Epithelial cell of proximal tubule (primary cell): ENCODE results near the gene KBTBD13. TPM values are rescaled to one million over a fixed set of nuclear protein-coding genes. Genes with fewer than 3 reads are reported as not detected.
"Not testable (repeated sequence)": the region's sequence is repeated elsewhere in the genome, so short reads cannot be mapped to it uniquely, and the experiment has no call there.

Source experiments
- DNase-seq: peaks from one replicate; pipeline ENCODE4 v3.0.0-alpha.2; 2011; ENCODE audit warnings: low read depth
- H3K4me3 ChIP-seq: 2 replicates; pipeline ENCODE4 v1.5.1; 2011; ENCODE audit warnings: low read depth, mild to moderate bottlenecking, low read length
- CTCF ChIP-seq: conservative IDR thresholded peaks from 2 replicates; pipeline ENCODE4 v1.5.1; 2012; ENCODE audit warnings: low read depth, mild to moderate bottlenecking, low read length
- total RNA-seq: library from RNA; depleted of rRNA; stranded (reverse); fragments of >200 nt; gene quantifications from 2 replicates; pipeline ENCODE4 v1.2.3, GENCODE V29; 2015

Gene KBTBD13
- total RNA-seq, 1 donor from 2014 or later: not detected

DNA sequence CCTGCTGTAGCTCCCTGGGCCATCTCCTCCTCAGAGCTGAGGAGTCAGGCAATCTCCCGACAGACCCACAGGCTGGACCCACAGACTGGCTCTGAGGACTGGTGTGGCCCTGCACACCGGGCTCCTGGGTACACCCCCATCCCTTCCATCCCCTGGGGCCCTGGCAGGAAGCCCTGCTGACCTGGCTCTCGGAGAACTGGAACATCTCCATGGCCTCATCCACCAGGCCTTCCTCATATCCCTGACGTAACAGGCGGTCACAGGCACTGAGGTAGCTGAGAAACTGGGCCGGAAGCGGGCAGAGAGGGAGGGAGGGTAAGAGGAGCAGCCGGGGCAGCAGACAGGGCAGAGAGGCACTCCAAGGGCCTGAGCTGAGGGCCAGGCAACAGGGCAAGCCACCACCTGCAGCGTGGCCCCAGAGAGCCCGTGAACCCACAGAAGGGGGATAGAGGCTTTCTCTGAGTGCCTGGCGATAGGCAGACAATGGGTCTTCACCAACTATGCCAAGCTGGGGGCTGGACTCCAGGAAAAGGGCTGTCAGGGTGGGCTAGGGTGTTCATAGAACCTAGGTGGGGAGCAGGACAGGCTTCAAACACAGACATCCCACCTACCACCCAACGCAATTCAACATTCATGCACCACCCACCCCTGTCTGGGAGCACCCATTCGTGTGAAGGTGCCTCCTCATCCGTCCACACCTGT is 17.9 kb downstream of the KBTBD13 start:
- TF ChIP-seq CTCF: no peak
- no peak for DNase-seq
- H3K4me3 ChIP-seq: no peak overlapping the region

DNA sequence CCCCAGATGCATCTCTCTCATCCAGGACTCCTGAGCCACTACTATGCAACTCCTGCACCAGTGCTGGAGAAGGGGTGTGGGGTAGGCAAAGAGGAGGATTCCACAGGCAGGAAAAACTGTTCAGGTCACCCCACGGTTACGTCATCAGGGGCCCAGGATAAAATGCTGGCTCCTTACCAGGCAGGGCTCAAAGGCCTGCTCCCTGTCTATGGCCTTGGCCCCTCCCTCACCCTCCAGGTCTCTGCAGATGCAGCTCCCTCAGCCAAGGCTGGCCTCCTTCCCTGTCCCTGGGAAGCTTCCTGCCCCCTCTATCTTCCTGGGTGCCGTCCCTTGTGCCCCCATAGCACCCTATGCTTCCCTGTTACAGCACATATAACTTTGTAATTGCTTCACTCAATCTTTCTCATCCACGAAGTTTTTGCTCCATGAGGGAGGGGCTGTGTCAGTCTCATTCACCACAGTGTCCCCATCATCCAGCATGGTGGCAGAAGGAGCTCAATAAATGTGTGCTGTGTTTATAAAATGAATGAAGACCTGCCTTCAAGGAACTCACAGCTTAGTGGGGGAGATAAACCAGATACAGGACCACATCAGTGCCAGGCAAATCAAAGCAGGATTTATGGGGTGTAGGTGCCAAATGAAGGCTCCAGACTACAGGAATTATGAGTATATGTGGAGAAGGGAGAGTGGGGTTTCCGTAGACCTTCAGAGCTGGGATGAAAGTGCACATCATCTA is 18.6 kb downstream of the KBTBD13 start:
- no peak for TF ChIP-seq CTCF
- DNase-seq: no peak
- no peak overlapping the region for H3K4me3 ChIP-seq

- no peak overlapping the region for H3K4me3 ChIP-seq
- no peak for DNase-seq
- TF ChIP-seq CTCF: no peak
These were observed 19.2 kb downstream of the KBTBD13 start for GRCh38 chr15:65095747-65096104.

- TF ChIP-seq CTCF: no peak
- no peak overlapping the region for H3K4me3 ChIP-seq
- DNase-seq: no peak
These were observed 20.2 kb downstream of the KBTBD13 start for GRCh38 chr15:65096481-65097385.

DNA sequence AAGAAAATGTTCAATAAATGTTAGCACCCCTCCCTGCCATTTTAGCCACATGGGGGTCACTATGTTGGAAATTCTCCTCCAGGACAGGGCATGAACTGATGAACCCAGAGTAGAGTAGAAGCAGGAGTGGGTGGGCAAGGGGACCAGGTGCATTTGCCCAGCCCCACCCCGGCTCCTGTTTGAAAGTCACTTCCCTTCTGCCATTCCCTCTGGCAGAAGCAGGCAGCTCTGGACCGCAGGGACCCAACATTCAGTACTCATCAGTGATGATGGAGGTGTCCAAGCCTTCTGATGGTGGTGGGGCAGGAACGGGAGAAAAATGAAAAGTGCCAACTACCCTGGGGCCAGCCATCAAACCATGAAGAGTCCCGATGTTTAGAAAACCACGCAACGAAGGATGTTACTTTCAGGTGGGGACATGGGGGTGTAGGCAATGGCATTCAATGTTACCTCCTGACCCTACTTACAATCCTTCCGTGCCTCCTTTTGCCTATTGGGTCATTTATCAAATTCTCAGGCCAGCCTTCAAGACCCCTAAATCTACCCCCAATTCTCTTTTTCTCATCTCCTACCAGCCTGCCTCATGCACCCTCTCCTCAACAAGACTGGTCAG is 21.2 kb downstream of the KBTBD13 start:
- DNase-seq: no peak
- TF ChIP-seq CTCF: no peak
- no peak overlapping the region for H3K4me3 ChIP-seq

DNA sequence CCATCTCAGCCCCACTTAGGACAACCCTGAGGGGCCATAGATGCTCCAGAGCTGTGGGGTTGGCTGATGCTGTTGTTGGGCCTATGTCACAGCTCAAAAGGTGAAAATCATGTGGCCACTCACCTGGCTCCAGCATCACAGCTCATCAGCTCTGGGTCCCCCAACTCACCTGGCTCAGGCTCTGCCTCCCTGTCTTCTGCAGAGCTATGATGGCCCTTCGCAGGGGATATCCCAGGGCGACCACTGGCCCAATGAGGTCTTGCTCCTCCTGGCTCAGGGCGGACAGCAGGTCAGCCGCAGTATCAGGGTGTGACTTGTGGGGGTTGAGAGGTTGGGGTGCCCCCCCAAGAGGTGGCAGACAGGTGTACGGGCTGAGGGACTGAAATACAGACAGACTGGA is 22.8 kb downstream of the KBTBD13 start:
- TF ChIP-seq CTCF: no peak
- no peak for DNase-seq

DNA sequence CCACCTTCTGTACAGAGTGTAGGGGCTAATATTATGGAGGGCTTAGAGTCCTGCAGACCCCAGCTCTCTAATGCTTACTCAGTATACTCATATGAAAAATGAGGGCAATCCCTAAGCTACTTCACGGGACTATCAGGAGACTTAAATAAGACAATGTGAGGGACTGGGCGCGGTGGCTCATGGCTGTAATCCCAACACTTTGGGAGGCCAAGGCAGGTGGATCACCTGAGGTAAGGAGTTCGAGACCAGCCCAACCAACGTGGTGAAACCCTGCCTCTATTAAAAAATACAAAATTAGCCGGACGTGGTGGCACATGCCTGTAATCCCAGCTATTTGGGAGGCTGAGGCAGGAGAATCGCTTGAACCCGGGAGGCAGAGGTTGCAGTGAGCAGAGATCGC is 23.3 kb downstream of the KBTBD13 start:
- not testable (repeated sequence) for DNase-seq, H3K4me3 ChIP-seq

More for the DNA sequence above, 22.8 kb downstream of the KBTBD13 start:
- H3K4me3 ChIP-seq: no peak overlapping the region
